Stomach (tissue), 9 donors: ENCODE results near the gene FAM83F. TPM values are rescaled to one million over a fixed set of nuclear protein-coding genes. Genes with fewer than 3 reads are reported as not detected.

ENCODE experiments used
- DNase-seq, 2 donors: peaks; one replicate each; pipeline versions ENCODE4 v3.0.0 to v3.0.0-alpha.2; 2013 to 2019
- H3K27ac ChIP-seq, 5 donors: fragments of 200-600 bp in 4 of 5; sonication (generic) in 4 of 5; one replicate each; pipeline ENCODE4 v1.5.1; 2013 to 2019; ENCODE audit warnings: mild to moderate bottlenecking in 1 of 5, moderate library complexity in 1 of 5
- H3K27me3 ChIP-seq, 3 donors: fragments of 200-600 bp; sonication (generic); one replicate each; pipeline ENCODE4 v1.5.1; 2017 to 2019; ENCODE audit warnings: mixed run types in 1 of 3
- H3K36me3 ChIP-seq, 4 donors: fragments of 200-600 bp; sonication (generic); 1 replicate in 3 of 4; 2 replicates in 1 of 4; pipeline ENCODE4 v1.5.1; 2016 to 2019
- H3K4me1 ChIP-seq, 4 donors: fragments of 200-600 bp; sonication (generic); one replicate each; pipeline ENCODE4 v1.5.1; 2016 to 2019
- H3K4me3 ChIP-seq, 4 donors: fragments of 200-600 bp; sonication (generic) in 3 of 4; one replicate each; pipeline ENCODE4 v1.5.1; 2016 to 2019; ENCODE audit warnings: mild to moderate bottlenecking in 1 of 4
- H3K9me3 ChIP-seq, 4 donors: fragments of 200-600 bp; sonication (generic); one replicate each; pipeline ENCODE4 v1.5.1; 2016 to 2019
- CTCF ChIP-seq, 7 experiments: fragments of 450-650 bp in 4 of 7; fragments of 200-600 bp in 3 of 7; sonication (generic) in 3 of 7; IDR thresholded peaks; one replicate each; pipeline ENCODE4 v1.5.1; 2016 to 2019; ENCODE audit warnings: antibody characterized with exemption in 7 of 7, control low read depth in 2 of 7, mild to moderate bottlenecking in 1 of 7
- EP300 ChIP-seq: sonication (generic); formaldehyde crosslinking; IDR thresholded peaks from one replicate; pipeline ENCODE4 v1.6.1; 2017; ENCODE audit warnings: antibody characterized with exemption
- POLR2A ChIP-seq, 4 donors: fragments of 450-650 bp; IDR thresholded peaks; one replicate each; pipeline ENCODE4 v1.6.1; 2016; ENCODE audit warnings: antibody characterized with exemption in 4 of 4, control low read depth in 2 of 4, mild to moderate bottlenecking in 1 of 4, moderate library complexity in 1 of 4
- POLR2AphosphoS5 ChIP-seq, 3 donors: sonication (generic); formaldehyde crosslinking; IDR thresholded peaks; one replicate each; pipeline ENCODE4 v1.6.1; 2016; ENCODE audit warnings: antibody characterized with exemption in 3 of 3
- WGBS, 5 donors: extraction: QIAGEN DNeasy Blood & Tissue Kit in 3 of 5; methylation state at CpG; one replicate each; pipeline versions ENCODE4 v1.1.5 to v1.1.7; 2013 to 2018; 5-methylcytosine and 5-hydroxymethylcytosine counted together
- intact Hi-C: fragments of 100-400 bp; cut with DNase I; formaldehyde crosslinking; loops from one replicate; pipeline ENCODE4 v1.15.1; 2023; ENCODE audit warnings: low total_unique reads
- polyA plus RNA-seq, 3 donors: library from polyadenylated mRNA; stranded (reverse); fragments of 200-250 nt; gene quantifications; one replicate each; pipeline ENCODE4 v1.2.3, GENCODE V29; 2013
- total RNA-seq, 5 donors: library from RNA; depleted of rRNA; stranded (reverse); fragments of >200 nt; gene quantifications; one replicate each; pipeline versions ENCODE4 v1.1.0 to v1.2.3, GENCODE V29; 2014 to 2016
- donor health status: healthy with polysubstance abuse.
- donor health status: Bipolar disorder and iron deficiency.
- donor health status: healthy.

The FAM83F gene
- total and polyA plus RNA-seq, 8 donors = under 0.01 to 17.4 (median 7.6) TPM

DNA sequence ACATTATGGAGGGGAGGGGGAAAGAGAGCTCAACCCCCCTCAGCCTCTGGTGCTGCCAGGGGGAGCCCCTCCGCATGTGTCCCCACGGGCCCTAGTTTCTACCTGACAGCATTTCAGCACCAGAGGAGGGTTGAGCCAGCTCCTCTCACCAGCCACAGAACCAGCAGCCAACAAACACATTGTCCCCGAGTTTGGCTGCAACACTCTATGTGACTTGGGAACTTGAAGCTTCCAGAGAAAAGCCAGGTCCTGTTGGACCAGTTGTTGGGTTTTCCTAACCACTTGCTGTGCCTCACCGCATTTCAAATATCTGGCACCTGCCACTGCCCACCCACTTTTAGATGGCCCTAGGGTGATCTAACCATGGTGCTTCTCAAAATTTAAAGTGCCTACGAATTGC, 21.1 kb upstream of the FAM83F start:
- WGBS, 5 donors = 69 to 77% (median 73%) methylated on average over 4 to 5 of the region's 5 CpGs
- DNase-seq = no peak
- Histone ChIP-seq H3K4me3 (no peak overlapping the region), H3K27me3 (peaks cover 0 to 73% (median 0%) of the 10 kb centered on the region in 3 donors), H3K9me3 (no peaks in the 10 kb centered on the region), H3K36me3 (no peaks in the 10 kb centered on the region), H3K4me1 (peaks cover 0 to 5% (median 2%) of the 10 kb centered on the region in 4 donors), H3K27ac (no peak overlapping the region)
- no peak for TF ChIP-seq EP300
- no peak for TF ChIP-seq CTCF (IDR thresholded peaks at IDR 0.05)
- no peak for TF ChIP-seq POLR2AphosphoS5 (IDR thresholded peaks at IDR 0.05)
- TF ChIP-seq POLR2A (IDR thresholded peaks at IDR 0.05) = no peak
- intact Hi-C loops = no loop called here

GRCh38 chr22:39974065-39974464, 20.7 kb upstream of the FAM83F start:
- intact Hi-C loops = no loop called here
- DNase-seq = no peak
- peaks cover 0 to 76% (median 0%) of the 10 kb centered on the region in 3 donors for H3K27me3 ChIP-seq
- TF ChIP-seq POLR2AphosphoS5 (IDR thresholded peaks at IDR 0.05) (no peak), CTCF (IDR thresholded peaks at IDR 0.05) (no peak), POLR2A (IDR thresholded peaks at IDR 0.05) (no peak), EP300 (no peak)
- no peak overlapping the region for H3K4me3 ChIP-seq
- no peaks in the 10 kb centered on the region for H3K36me3 ChIP-seq
- H3K4me1 ChIP-seq = peaks cover 0 to under 1% (median 0%) of the 10 kb centered on the region in 4 donors
- H3K9me3 ChIP-seq = no peaks in the 10 kb centered on the region
- WGBS, 5 donors = 72 to 77% (median 76%) methylated on average over 5 of the region's 5 CpGs
- no peak overlapping the region for H3K27ac ChIP-seq

- Histone ChIP-seq H3K27ac (no peak overlapping the region), H3K9me3 (no peaks in the 10 kb centered on the region), H3K27me3 (peaks cover 0 to 42% (median 0%) of the 10 kb centered on the region in 3 donors), H3K4me3 (no peak overlapping the region), H3K4me1 (no peaks in the 10 kb centered on the region), H3K36me3 (no peaks in the 10 kb centered on the region)
- TF ChIP-seq CTCF (IDR thresholded peaks at IDR 0.05) (no peak), POLR2AphosphoS5 (IDR thresholded peaks at IDR 0.05) (no peak), POLR2A (IDR thresholded peaks at IDR 0.05) (no peak), EP300 (no peak)
- intact Hi-C loops = no loop called here
- 66 to 82% (median 76%) methylated on average over 6 of the region's 6 CpGs for WGBS, 5 donors
- DNase-seq = no peak
These were observed 15.7 kb upstream of the FAM83F start for GRCh38 chr22:39979048-39979447.

DNA sequence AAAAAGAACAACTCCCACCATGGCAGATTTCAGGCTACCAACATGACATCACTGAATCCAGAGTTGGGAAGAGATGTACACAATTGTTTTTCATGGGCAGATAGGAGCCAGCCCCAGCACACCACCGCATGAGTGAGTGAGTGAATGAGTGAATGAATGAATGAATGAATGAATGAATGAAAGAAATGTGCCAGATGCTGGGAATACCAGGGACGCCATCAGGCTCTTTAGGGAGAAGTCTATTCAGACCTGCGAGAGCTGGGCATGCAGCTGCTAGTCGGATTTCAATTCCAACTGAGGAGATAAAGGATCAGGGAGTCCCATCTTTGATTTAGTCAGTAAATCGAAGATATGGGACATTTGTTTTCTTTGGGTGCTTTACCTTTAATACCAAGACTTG, 15.3 kb upstream of the FAM83F start:
- Histone ChIP-seq H3K27me3 (peaks cover 0 to 45% (median 0%) of the 10 kb centered on the region in 3 donors), H3K27ac (no peak overlapping the region), H3K36me3 (no peaks in the 10 kb centered on the region), H3K9me3 (no peaks in the 10 kb centered on the region), H3K4me3 (no peak overlapping the region), H3K4me1 (no peaks in the 10 kb centered on the region)
- intact Hi-C loops = no loop called here
- WGBS, 5 donors = 81 to 90% (median 89%) methylated on average over 5 of the region's 5 CpGs
- no peak for TF ChIP-seq POLR2AphosphoS5 (IDR thresholded peaks at IDR 0.05)
- TF ChIP-seq CTCF (IDR thresholded peaks at IDR 0.05) = no peak
- TF ChIP-seq EP300 = no peak
- no peak for TF ChIP-seq POLR2A (IDR thresholded peaks at IDR 0.05)
- no peak for DNase-seq
